DND-41 (cell line): ENCODE results near the gene PIGB.
A peak's percentile ranks its signal among the peaks of the same experiment; 100 is the strongest.

Experiments used
- ATAC-seq: fragments of 200-7000 bp; cut with Tn5 transposase; 3 replicates; pipeline ENCODE4 v1.9.1; 2021; ENCODE audit warnings: low read depth; ENCODE audit not compliant: insufficient read depth
- DNase-seq: peaks from one replicate; pipeline ENCODE4 v3.0.0-alpha.2; 2020
- H2AFZ ChIP-seq: 2 replicates; pipeline ENCODE4 v1.6.0; 2012; ENCODE audit warnings: low read depth, low read length
- H3K27ac ChIP-seq: 2 replicates; pipeline ENCODE4 v1.5.1; 2012; ENCODE audit warnings: low read length, inconsistent platforms
- H3K27me3 ChIP-seq: fragments of 200-600 bp; sonication (generic); 2 replicates; pipeline ENCODE4 v1.6.0; 2012; ENCODE audit warnings: low read length, mild to moderate bottlenecking, inconsistent platforms; ENCODE audit not compliant: insufficient read depth, poor library complexity
- H3K36me3 ChIP-seq: 2 replicates; pipeline ENCODE4 v1.5.1; 2012; ENCODE audit warnings: low read length, inconsistent platforms; ENCODE audit not compliant: insufficient read depth
- H3K4me1 ChIP-seq: 2 replicates; pipeline ENCODE4 v1.5.1; 2012; ENCODE audit warnings: mild to moderate bottlenecking, low read length; ENCODE audit not compliant: insufficient read depth
- H3K4me2 ChIP-seq: 2 replicates; pipeline ENCODE4 v1.6.0; 2012; ENCODE audit warnings: mild to moderate bottlenecking, moderate library complexity, low read length, inconsistent platforms; ENCODE audit not compliant: insufficient read depth
- H3K4me3 ChIP-seq, 2 experiments: fragments of 200-600 bp in 1 of 2; shearing (Covaris generic) in 1 of 2; 2 replicates each; pipeline ENCODE4 v1.5.1; 2012 to 2016; ENCODE audit warnings: inconsistent platforms in 2 of 2, low read length in 2 of 2, mild to moderate bottlenecking in 2 of 2, low read depth in 1 of 2, moderate library complexity in 1 of 2
- H3K79me2 ChIP-seq: 2 replicates; pipeline ENCODE4 v1.6.0; 2012; ENCODE audit warnings: low read length, inconsistent platforms; ENCODE audit not compliant: insufficient read depth
- H3K9ac ChIP-seq: 2 replicates; pipeline ENCODE4 v1.6.0; 2012; ENCODE audit warnings: low read depth, mild to moderate bottlenecking, inconsistent platforms, low read length, moderate library complexity
- H3K9me3 ChIP-seq: 2 replicates; pipeline ENCODE4 v1.5.1; 2012; ENCODE audit warnings: low read length, moderate library complexity, mild to moderate bottlenecking, inconsistent platforms; ENCODE audit not compliant: insufficient read depth, severe bottlenecking
- H4K20me1 ChIP-seq: 2 replicates; pipeline ENCODE4 v1.6.0; 2012; ENCODE audit warnings: low read length; ENCODE audit not compliant: insufficient read depth
- CTCF ChIP-seq: IDR thresholded peaks from 2 replicates; pipeline ENCODE4 v1.5.1; 2012; ENCODE audit warnings: borderline replicate concordance, low read length, moderate library complexity, mild to moderate bottlenecking; ENCODE audit not compliant: poor library complexity, severe bottlenecking; ENCODE audit errors: extremely low read depth
- EZH2 ChIP-seq: IDR thresholded peaks from 3 replicates; pipeline ENCODE4 v1.6.1; 2012; ENCODE audit warnings: borderline replicate concordance, low read depth, mild to moderate bottlenecking, moderate library complexity, low read length, inconsistent platforms; ENCODE audit not compliant: severe bottlenecking

Gene PIGB

DNA sequence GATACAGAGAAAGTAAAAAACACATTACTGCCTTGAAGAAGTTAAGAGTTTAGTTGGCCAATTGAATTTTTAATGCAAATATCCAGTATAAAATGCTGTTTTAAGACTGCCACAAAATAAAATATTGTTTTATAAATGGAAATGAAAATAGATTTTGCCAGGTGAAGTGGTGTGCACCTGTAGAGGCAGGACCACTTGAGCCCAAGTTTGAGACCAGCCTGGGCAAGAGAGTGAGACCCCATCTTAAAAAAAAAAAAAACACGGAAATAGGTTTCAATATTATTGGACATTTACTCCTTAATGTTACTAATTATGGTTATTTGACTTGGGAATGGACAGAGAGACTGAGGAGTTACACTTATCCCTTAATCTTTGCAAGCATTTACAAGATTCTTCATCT is 1.9 kb downstream of the PIGB start:
- H3K4me3 ChIP-seq = no peak overlapping the region
- H4K20me1 ChIP-seq = no peaks in the 10 kb centered on the region
- TF ChIP-seq EZH2 (no peak), CTCF (no peak)
- H3K4me1 ChIP-seq = peaks cover 41% of the 10 kb centered on the region
- H3K27ac ChIP-seq = no peak overlapping the region
- H3K27me3 ChIP-seq = no peaks in the 10 kb centered on the region
- peak overlapping the region; percentile 67 for H3K4me2 ChIP-seq
- DNase-seq (no peak), ATAC-seq (no peak)
- no peak overlapping the region for H3K9ac ChIP-seq
- no peak overlapping the region for H2AFZ ChIP-seq
- peaks cover 54% of the 10 kb centered on the region for H3K79me2 ChIP-seq
- H3K9me3 ChIP-seq = no peaks in the 10 kb centered on the region
- H3K36me3 ChIP-seq = peaks cover 4% of the 10 kb centered on the region; the same call in 1 of the 2 replicates

- no peaks in the 10 kb centered on the region for H3K9me3 ChIP-seq
- TF ChIP-seq EZH2 (no peak), CTCF (no peak)
- H3K27ac ChIP-seq = no peak overlapping the region
- no peaks in the 10 kb centered on the region for H3K27me3 ChIP-seq
- DNase-seq = no peak
- no peak overlapping the region for H2AFZ ChIP-seq
- H3K79me2 ChIP-seq = peaks cover 42% of the 10 kb centered on the region
- no peak for ATAC-seq
- H4K20me1 ChIP-seq = no peaks in the 10 kb centered on the region
- H3K4me1 ChIP-seq = peaks cover 33% of the 10 kb centered on the region
- peaks cover 5% of the 10 kb centered on the region; the same call in 1 of the 2 replicates for H3K36me3 ChIP-seq
- no peak overlapping the region for H3K4me2 ChIP-seq
- no peak overlapping the region for H3K4me3 ChIP-seq
- H3K9ac ChIP-seq = no peak overlapping the region
Observed at GRCh38 chr15:55322467-55322866, 3.4 kb downstream of the PIGB start.

DNA sequence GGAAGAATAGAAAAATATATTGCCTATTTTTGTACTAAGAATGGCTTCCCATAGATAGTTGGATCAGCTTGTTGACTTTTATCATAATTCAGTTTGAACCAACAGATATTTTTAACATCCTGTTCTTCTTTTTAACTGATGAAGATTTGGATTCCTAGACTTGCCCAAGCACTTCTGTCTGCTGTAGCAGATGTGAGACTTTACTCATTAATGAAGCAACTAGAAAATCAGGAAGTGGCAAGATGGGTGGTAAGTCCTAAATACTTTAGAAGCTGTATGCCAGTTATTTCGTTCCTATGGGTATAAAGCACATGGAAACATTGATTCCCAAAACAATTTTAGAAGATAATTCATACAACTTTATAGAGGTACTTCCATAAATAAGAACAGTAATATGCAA is 8.4 kb downstream of the PIGB start:
- Histone ChIP-seq H3K4me1 (no peaks in the 10 kb centered on the region), H3K36me3 (peaks cover 25% of the 10 kb centered on the region), H3K27me3 (no peaks in the 10 kb centered on the region)

More for the DNA sequence above, 8.4 kb downstream of the PIGB start:
- ATAC-seq (no peak), DNase-seq (no peak)
- Histone ChIP-seq H3K27ac (no peak overlapping the region), H4K20me1 (no peaks in the 10 kb centered on the region), H3K79me2 (peaks cover 6% of the 10 kb centered on the region; the same call in 1 of the 2 replicates), H3K4me3 (no peak overlapping the region), H3K9me3 (no peaks in the 10 kb centered on the region), H3K4me2 (no peak overlapping the region), H2AFZ (no peak overlapping the region), H3K9ac (no peak overlapping the region)
- TF ChIP-seq CTCF (no peak), EZH2 (no peak)
